ENCODE data around the gene ZDHHC3.

Gene ZDHHC3

DNA sequence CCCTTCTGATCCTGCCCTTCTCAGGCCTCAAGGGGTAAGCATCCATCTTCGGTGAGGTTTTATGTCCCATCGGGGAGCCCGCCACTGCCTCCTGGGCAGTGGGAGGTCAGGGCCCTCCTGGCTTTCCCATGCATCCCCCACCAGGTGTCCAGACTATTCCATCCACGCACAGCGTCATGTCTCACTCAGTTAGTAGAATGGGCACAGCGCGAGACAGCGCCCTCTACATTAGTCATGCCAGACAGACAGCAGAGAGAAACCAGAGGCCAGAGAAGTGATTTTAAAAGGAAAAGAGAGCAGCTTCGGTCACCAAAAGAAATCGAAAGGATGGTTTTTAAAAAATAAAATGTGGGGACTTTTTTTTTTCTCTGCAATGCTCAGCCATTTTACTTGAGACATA, 49.8 kb downstream of the ZDHHC3 start:
- DNase-seq, result no peak

DNA sequence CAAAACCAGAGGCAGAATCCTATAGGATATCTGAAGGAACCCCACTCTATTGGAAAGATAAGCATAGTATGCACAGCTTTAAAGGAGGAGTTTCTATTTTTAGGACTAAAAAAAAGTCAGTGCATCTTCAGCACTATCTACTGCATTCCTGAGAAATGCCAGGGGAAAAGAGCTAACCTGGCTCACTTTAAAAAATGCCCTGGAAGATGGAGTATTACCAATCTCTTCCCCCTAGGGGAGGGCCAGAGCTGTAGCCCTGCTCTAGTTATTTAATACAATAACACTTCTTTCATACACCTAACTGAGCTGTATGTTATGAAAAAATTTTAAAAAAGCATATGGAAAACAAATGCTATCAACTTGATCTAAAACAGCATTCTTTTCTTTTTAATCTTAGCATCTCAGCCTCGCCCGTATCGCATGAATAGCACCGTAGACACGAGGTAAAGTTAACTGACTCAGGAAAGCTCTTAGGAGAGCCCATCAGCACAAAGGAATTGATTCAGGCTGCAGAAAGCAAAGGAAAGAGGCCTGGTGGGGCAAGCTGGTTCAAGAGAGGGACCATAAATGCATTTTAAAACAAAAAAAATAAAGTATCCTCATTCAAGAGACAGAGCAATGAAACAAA, 51.4 kb downstream of the ZDHHC3 start:
- no peak for DNase-seq

DNA sequence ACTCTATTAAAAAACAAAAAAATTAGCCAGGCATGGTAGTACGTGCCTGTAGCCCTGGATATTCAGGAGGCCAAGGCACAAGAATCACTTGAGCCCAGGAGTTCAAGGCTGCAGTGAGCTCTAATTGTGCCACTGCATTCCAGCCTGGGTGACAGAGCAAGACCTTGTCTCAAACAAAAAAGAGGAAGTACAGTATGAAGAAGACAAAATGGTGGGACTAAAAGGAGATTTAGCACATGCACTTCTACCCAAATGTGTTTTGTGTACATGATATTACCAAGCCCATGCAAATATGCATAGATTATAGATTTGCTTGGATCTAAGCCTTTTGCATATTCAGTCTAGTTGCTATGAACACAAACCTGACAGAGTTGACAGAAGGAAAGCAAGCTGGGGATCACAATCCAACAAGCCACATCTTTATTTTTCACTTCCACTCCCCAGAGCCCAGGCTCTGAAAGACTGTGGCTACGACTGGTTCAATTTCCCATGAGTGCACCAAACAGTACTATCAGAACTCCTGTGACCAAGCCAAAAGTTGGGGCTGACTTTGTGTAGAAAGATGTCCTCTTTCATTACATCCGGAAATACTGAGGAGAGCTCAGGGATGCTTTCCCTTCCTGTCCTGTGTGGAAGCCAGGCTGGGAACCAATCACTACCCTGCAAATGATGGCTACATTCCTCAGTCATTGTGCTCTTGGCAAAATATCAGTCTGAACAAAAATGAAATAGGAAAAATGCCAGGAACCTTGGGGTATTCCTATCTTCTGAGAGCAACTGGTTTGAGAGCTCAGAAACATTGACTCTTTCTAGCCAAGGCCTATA, 52.1 kb downstream of the ZDHHC3 start:
- DNase-seq, result no peak

DNA sequence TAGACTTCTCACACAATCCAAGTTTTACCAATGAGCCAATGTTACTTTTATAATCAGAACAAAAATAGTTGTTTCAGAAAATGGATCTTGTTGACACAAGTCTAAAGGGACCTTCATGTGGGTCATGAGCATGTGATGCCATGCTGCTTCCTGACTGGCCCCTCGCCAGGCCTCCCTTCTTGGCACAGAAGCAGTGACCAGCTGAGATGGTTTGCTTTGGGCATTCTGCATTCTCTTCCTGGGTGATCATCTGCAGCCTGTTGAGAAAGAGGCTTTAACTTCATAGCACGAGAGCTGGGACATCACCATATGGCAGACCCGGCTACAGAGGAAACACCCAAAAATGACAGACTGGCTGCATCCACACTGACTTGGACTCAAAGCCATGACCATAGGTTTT, 55.9 kb downstream of the ZDHHC3 start:
- no peak for DNase-seq

DNA sequence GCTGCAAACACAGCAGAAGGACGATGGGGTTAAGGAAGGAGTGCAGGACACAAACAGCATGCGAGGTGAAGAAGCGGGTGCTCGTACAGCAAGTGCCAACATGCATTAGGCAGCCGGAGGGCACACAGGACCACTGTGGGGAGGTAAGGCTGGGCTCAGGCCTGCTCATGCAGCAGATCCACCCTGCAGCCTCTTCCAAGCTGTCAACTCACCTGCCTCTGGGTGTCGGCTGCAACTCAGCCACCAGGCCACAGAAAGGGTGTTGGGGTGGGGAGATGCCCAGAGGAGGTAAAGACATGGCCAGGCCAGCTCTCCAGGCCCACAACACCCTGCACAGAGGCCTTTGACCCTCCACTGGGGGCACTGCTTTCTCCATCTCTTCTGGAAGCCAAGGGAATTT, 57.4 kb downstream of the ZDHHC3 start:
- DNase-seq, result no peak

DNA sequence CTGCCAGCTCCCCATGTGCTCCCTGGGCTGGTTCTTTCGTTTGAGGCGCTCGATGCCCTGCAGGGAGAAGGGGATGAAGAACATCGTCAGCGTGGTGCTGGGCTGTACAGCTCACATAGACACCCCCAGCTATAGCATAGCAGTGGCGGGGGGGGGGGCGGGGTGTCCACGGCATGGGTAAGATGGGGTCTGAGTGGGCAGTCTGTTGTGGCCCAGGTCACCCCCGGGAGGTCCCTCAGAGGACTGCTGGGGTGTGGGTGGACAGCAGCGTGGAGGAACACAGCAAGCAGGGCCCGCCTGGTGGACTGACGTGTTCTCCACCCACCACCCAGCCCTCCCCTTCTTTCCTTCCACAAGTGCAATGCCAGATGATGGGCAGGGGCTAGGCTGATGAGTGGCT, 57.9 kb downstream of the ZDHHC3 start:
- no peak for DNase-seq

DNA sequence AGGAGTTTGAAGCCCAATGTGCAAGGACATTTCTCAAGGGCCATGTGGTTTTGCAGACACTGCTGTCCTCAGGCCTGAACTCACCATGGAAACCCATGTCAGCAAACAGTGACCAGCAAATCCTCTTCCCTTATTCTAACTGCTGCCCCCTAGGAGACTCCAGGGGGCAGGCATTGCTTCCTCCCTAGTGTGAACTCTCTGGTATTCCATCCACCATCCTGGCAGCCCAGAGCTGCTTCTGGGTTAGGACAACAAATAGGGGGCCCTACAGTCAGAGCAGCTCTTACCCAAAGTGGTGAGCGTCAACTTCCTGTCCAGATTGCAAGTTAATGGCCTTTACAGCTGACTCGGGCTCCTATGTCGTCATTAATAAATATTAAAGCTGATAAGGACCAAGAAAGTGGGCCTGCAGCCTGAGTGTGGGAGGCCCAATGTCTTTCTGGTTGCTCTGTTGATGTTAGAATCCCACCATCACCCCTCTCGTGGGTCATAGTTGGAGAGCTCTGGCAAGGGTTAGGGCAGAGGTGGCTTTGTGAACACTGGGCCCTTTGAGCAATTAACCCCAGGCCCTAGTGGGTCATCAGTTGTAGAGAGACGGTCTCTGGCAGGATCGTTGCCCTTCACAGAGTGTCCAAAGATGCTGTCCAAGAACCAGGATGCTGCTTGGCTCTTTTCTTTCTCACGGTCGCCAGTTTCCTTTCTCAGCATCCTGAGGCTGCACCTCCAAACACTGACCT, 60.1 kb downstream of the ZDHHC3 start:
- peak; percentile 15 for DNase-seq

DNA sequence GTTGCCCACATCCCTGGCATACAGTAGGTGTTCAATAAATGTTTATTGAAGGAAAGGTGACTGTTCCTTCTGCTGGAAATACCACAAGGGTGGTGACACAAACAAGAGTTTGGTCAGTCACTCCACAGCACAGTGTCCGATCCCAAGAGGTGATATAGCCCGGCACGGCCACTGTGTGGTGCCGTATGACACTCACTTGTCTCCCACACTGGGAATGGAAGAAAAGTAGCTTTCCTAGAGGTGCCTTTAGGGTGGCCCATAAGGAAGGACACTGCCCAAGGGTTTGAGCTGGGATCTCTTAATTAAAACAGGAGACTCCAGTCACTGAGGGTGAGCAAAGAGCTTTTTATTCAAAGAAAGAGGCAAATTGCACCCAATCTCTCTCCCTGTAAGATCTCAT, 61.0 kb downstream of the ZDHHC3 start:
- DNase-seq, result peak; percentile 33

DNA sequence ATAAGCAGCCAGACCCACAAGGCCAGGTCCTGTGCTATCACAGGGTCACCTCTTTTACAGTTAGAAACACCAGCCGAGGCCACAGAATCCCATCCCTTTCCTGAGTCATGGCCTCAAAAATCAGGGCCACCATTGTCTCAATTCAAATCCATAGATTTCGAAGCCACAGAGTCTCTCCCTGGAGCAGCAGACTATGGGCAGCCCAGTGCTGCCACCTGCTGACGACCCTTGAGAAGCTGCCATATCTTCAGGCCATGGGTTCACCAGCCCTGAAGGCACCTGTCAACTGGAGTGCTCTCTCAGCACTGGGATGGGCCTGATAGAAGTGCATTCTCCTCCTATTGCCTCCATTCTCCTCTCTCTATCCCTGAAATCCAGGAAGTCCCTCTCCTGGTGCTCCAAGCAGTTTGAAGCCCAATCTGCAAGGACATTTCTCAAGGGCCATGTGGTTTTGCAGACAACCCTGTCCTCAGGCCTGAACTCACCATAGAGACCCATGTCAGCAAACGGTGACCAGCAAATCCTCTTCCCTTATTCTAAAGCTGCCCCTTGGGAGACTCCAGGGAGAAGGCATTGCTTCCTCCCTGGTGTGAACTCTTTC, 62.0 kb downstream of the ZDHHC3 start:
- peak; percentile 68 for DNase-seq

DNA sequence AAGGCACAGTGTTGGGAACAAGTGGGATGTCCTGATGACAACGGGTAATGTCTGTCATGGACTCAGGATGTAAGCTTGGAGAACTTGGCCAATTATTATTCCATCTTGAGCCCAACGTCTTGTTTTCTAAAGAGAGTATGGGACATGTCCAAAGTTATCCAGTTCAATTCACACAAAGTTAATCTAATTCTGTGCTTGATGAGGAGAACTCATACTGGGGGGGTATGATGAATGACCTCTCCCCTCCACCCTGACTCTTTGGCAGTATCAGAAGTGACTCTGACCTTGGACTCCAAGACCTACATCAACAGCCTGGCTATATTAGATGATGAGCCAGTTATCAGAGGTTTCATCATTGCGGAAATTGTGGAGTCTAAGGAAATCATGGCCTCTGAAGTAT, 65.3 kb downstream of the ZDHHC3 start:
- DNase-seq, result no peak

DNA sequence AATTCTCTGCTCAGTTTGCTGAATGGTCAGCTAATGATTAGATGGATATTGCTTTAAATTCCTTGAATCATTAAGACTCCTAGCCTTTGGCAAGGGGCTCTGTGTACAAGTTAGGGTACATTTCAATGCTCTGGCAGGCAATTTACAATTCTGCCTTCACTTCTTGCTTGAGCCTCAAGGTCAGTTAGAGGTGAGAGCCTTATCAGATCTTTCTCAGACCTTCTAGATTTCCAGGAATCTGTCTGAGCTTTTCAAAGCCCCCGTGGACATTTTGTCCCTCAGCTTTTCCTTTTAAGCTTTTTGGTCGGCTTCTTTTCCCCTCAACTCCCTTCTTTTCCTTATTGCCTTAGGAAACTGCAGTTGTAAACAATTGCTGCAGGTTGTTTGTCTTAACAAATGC, 66.9 kb downstream of the ZDHHC3 start:
- no peak for DNase-seq

DNA sequence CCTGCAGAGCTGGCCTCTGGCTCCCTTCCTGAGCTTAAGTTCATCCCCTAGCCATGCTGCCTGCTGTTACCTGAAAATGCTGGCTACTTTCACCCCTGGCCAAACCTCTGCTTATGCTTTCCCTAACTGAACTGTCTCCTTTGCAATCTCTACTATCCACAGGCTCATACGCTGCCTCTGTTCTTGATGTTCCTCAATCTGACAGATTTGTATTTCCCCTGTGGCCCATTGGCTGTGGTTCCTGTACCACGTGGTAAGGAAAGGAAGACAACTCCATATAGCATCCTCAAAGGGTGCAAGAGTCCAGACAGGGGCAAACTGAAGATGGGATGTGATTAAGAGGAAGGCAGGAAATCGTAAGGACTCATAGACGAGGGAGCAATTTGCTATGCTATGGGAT, 68.4 kb downstream of the ZDHHC3 start:
- DNase-seq, result no peak

DNA sequence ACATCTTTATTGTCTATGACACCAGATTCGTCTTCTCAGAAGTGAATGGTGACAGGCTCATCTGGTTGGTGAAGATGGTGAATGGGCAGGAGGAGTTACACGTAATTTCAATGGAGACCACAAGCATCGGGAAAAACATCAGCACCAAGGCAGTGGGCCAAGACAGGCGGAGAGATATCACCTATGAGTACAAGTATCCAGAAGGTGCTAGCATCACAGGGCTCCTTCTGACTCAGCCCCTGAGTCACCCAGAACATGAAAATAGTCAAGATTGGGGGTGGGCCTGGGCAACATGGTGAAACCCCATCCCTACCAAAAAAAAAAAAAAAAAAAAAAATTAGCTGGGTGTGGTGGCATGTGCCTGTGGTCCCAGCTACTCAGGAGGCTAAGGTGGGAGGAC, 69.0 kb downstream of the ZDHHC3 start:
- no peak for DNase-seq

DNA sequence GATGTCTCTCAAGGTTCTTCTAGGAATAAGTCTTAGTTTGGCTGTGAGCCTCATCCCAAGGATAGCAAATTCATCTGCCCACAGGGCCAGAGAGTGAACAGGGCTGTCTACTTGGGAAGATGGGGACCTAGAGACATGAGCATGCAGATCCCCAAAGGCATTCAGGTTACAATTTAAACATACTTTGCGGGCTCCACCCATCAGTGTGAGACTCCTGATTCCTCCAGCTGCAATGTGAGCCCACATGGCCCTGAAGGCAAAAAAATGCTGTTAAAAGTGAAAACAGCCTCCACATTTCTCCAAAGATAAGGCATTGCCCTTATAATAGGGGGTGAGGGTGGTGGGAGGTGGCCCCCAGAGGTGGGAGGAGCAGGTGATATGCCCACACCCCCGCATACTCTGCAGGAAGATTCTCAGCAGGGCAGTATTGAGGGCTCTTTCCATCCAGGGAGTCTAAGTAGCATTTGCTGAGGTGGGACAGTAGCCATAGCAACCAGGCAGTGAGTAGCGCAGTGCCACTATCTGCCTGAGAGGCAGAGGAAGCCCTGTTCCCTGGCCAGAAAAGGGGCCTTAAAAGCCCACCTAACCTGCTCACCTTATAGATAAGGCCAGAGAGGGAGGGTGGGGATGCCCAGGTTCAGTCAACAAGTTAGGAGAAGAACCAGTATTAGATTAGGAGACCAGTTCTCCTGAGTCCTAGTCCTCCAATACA, 70.4 kb downstream of the ZDHHC3 start:
- DNase-seq, result no peak

DNA sequence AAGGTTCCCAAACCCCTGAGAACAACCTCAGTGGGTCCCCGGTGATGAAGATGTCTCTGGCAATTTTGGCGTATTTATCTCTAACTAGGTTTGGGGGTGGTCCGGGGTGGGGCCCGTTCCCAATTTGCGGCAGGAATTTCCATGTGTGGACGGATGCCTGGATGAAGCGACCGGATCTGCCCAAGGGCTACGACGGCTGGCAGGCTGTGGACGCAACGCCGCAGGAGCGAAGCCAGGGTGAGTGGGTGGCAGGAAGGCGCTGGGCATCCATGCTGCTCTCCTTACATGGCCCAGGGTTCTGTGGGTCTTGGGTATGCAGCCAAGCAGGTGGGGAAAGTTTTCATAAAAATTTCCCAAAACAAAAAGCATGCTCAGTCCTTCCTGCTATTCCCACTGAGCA, 72.2 kb downstream of the ZDHHC3 start:
- DNase-seq, result no peak

DNA sequence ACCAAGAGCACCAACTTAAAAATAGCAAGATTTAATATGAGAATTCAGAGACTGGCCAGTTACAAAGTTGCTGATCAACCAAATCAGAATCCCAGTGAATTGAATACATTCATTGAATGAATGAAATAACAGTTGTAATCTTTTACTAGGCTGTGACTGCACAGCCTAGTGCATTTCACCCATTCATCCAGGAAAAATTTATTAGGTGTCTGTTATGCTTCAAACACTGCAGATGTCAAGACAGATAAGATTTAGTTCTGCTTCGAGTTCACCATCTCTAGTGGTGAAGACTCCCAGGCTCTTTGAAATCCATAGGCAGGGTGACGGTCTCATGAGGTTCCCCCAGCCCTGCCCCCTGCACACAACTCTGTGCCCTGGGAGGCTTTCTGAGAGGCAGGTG, 72.7 kb downstream of the ZDHHC3 start:
- DNase-seq, result no peak

DNA sequence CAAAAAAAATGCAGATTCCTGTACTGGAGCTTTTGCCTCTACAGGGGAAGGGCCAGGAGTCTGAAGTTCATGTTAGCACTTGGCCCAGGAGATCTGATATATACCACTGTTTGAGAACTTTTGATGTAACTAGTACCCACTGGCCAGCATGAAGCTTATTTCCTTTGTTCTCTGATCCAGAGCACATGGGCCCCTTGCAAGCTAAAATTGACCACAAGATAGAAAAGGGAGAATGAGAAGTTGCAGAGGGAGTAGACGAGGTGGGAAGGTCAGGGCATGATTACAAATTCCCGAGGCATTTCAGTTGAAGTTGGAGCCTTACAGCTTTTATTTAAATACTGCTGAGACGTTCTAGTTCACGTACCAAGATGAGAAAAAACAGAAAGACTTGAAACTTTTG, 73.3 kb downstream of the ZDHHC3 start:
- DNase-seq, result no peak

DNA sequence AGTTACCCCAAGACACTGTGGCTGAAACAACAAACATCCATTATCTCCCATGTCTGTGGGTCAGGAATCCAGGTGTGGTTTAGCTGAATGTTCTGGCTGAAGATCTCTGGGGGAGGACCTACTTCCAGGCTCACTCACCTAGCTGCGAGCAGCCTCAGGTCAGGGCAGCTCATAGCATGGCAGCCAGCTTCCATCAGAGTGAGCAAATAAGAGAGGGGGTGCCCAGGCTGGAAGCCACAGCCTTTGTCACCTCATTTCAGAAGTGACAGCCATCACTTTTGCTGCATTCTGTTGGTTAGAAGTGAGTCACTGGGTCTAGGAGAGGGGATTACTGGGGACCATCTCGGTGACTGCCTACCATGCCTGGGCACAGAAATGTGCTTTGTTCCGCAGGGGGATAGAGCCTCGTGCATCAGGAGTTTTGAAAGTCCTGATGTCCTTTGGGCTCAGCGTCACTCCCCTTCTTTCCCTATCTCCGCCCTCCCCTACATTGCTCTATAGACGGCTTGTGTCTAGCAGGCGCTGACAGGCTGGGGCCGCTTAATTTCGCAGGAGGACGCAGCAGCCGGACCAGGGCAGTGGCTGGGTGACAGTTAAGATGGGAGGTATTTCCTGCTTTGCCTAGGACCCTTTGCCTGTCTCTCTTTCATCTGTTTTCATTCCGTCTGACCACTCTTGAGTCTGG, 76.1 kb downstream of the ZDHHC3 start:
- no peak for DNase-seq

DNA sequence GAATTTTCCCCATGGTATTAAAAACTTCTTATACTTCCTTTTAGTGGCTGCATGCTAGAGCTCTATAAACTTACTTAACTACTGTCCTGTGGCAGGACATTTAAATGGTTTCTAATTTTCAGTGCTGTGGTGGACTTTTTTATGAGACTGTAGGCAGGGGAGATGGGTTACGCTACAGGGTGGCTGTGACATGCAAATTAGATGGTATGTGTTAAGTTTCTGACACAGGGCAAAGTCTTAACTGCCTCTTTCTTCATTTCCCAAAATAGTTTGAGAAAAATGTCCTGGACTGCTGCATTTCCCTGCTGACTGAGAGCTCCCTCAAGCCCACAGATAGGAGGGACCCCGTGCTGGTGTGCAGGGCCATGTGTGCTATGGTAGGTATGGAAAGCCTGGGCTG, 79.5 kb downstream of the ZDHHC3 start:
- DNase-seq, result no peak

DNA sequence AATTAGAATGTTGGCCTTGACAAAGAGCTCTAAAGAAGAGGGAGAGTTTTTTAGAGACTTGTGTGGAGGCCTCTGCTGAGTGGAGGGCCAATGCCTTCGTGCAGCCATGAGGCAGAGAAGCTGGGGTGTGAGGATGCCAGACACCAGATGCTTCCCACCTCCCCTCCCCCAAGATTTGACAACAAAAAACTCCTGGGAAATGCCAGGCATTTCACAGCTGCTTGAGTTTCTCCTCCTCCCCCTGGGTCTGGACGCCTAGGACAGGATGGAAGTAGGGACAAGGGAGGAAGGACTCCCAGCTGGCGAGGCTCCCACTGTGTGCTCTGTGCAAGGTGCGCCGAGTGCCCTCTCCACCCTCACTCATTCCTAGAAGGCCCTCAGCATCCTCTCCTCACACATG, 81.5 kb downstream of the ZDHHC3 start:
- DNase-seq, result no peak

DNA sequence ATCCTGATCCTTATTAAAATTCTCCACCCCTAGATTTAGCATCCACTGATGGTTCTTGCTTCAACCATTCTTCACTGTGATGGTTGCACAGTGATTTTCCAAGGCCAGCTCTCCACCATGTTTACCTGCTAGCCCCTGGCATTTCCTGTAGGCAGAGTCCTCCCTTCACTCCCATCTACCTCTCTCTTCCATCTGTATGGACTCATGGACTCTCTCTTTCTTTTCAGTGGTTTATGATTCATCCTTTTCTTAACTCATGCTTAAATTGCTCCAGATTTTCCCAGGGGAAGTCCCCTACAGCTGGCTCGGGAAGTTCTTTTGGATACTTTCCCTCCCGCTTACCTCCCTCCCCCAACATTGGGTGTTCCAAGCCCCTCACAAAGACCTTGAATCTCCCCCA, 82.9 kb downstream of the ZDHHC3 start:
- peak; percentile 88 for DNase-seq

DNA sequence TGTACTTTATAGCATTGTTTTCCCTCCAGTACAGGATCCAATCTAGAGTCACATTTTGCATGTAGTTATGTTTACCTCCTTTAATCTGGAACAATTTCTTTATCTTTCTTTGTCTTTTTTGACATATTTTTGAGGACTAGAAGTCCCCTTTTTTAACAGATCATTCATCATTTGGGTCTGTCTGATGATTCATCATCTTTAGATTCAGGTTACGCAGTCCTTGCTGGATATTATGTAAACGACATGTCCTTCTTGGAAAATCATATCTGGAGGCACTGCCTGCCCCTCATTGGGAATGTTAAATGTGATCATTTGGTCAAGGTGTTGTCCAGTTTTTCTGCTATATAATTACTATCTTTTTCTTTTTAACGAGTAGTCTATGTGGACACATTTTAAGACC, 83.3 kb downstream of the ZDHHC3 start:
- DNase-seq, result peak; percentile 59

All from HCEC 1CT (cell line).